Limb (tissue), 2 donors: Measurements from ENCODE around the gene RNASE9.
"Not testable (repeated sequence)": the region's sequence is repeated elsewhere in the genome, so short reads cannot be mapped to it uniquely, and the experiment has no call there.

Experiments used
- DNase-seq, 2 donors: peaks; one replicate each; pipeline ENCODE4 v3.0.0-alpha.2; 2016; ENCODE audit errors: extremely low spot score in 2 of 2

The RNASE9 gene

DNA sequence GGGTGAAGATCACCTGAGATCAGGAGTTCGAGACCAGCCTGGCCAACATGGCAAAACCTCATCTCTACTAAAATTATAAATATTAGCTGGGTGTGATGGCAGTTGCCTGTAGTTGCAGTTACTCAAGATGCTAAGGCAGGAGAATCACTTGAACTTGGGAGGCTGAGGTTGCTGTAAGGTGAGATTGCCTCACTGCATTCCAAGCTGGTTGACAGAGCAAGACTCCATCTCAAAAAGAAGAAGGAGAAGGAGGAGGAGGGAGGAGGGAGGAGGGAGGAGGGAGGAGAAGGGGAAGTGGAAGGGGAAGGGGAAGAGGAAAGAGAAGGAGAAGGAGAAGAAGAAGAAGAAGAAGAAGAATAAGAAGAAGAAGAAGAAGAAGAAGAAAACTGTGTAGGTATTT is 38.5 kb downstream of the RNASE9 start:
- no peak for DNase-seq

DNA sequence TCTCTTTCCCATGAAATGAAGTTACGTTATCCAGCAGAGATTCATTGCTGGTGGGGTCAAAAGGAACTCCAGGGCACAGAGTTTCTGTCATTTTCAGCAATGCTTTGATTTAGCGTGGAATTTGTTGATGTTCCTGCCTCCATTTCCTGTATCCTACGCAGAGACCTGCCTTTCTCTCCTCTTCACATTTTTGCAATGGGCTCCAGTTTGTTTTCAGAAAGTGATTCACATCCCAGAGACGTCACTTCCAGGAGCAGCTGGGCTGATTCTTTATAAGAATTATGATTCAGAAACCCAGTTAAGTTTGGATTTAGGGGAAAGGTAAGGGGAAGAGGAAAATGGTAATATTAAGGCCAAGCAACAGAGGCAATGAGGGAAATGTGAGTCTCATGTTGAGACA is 43.9 kb downstream of the RNASE9 start:
- DNase-seq = no peak

DNA sequence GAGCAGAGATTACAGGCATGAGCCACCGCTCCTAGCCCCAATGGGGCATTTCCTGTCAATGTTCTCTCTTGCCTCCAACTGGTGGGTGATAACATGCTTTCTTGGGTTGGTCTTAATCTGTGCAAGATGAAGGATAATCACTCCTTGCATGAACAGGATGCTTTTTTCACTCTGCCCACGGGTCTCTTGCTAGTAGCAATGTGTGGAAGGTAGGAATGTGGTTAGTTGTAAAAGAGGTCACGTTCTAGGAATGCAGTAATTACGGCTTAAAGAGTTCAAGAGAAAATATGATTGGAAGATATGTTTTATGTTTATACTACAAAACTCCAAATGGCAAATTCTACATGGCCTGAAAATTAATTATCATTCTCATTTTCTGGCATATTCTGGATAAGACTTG is 45.0 kb downstream of the RNASE9 start:
- no peak for DNase-seq

- no peak for DNase-seq
Observed at GRCh38 chr14:20512177-20512905, 48.5 kb downstream of the RNASE9 start.

DNA sequence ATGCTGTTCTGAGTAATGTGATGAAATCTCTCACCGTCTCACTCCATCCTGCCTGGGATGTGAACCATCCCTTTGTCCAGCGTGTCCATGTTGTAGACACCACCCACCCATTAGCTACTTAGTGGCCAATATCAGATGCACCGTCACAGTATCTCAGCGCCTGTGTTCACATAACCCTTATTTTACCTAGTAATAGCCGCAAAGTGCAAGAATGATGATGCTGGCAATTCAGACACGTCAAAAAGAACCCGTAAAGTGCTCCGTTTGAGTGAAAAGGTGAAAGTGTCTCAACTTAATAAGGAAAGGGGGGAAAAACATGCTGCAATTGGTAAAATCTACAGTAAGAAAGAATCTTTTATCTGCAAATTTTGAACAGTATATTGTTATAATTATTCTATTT is 52.5 kb downstream of the RNASE9 start:
- no peak for DNase-seq

- not testable (repeated sequence) for DNase-seq
Observed at GRCh38 chr14:20507537-20507936, 53.3 kb downstream of the RNASE9 start.

DNA sequence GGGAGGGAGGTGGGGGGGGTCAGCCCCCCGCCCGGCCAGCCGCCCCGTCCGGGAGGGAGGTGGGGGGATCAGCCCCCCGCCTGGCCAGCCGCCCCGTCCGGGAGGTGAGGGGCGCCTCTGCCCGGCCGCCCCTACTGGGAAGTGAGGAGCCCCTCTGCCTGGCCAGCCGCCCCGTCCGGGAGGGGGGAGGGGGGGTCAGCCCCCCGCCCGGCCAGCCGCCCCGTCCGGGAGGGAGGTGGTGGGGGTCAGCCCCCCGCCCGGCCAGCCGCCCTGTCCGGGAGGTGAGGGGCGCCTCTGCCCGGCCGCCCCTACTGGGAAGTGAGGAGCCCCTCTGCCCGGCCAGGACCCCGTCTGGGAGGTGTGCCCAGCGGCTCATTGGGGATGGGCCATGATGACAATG is 54.1 kb downstream of the RNASE9 start:
- not testable (repeated sequence) for DNase-seq

- not testable (repeated sequence) for DNase-seq
Observed at GRCh38 chr14:20506276-20506675, 54.6 kb downstream of the RNASE9 start.
